Limb (tissue), 2 donors: ENCODE measurements around the gene MON1A.
A peak's percentile ranks its signal among the peaks of the same experiment; 100 is the strongest.
"Not testable (repeated sequence)": the region's sequence is repeated elsewhere in the genome, so short reads cannot be mapped to it uniquely, and the experiment has no call there.

Source experiments
- DNase-seq, 2 donors: peaks; one replicate each; pipeline ENCODE4 v3.0.0-alpha.2; 2016; ENCODE audit errors: extremely low spot score in 2 of 2

MON1A gene, protein sequence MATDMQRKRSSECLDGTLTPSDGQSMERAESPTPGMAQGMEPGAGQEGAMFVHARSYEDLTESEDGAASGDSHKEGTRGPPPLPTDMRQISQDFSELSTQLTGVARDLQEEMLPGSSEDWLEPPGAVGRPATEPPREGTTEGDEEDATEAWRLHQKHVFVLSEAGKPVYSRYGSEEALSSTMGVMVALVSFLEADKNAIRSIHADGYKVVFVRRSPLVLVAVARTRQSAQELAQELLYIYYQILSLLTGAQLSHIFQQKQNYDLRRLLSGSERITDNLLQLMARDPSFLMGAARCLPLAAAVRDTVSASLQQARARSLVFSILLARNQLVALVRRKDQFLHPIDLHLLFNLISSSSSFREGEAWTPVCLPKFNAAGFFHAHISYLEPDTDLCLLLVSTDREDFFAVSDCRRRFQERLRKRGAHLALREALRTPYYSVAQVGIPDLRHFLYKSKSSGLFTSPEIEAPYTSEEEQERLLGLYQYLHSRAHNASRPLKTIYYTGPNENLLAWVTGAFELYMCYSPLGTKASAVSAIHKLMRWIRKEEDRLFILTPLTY

GRCh38 chr3:49929291-49930167, at the start of gene MON1A:
TSS of gene MON1A (minus strand) at chr3:49929811. CDS start at chr3:49913346, 16,465 bp downstream.
- DNase-seq, result peak; percentile 79 to 95

- no peak for DNase-seq
These were observed 47.3 kb upstream of the MON1A start for GRCh38 chr3:49976942-49977341.

DNA sequence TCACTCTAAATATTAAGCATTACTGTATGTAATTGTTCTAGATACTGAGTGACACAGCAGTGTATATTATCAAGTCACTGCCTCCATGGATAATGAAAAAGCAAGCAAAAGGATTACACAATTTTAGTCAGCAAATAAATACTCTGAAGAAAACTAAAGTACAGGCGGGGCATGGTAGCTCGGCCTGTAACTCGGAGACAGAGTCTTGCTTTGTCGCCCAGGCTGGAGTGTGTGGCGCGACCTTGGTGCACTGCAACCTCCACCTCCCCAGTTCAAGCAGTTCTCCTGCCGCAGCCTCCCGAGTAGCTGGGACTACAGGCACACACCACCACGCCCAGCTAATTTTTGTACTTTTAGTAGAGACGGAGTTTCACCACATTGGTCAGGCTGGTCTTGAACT, 43.0 kb upstream of the MON1A start:
- DNase-seq, result no peak

DNA sequence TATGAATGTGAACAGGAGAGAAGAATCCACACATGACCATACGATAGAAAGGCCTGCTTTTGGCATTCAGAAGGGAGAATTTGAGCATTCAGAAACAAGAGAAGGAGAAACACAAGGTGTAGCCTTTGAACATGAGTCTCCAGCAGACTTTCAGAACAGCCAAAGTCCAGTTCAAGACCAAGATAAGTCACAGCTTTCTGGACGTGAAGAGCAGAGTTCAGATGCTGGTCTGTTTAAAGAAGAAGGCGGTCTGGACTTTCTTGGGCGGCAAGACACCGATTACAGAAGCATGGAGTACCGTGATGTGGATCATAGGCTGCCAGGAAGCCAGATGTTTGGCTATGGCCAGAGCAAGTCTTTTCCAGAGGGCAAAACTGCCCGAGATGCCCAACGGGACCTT, 38.7 kb upstream of the MON1A start:
- DNase-seq, result no peak

DNA sequence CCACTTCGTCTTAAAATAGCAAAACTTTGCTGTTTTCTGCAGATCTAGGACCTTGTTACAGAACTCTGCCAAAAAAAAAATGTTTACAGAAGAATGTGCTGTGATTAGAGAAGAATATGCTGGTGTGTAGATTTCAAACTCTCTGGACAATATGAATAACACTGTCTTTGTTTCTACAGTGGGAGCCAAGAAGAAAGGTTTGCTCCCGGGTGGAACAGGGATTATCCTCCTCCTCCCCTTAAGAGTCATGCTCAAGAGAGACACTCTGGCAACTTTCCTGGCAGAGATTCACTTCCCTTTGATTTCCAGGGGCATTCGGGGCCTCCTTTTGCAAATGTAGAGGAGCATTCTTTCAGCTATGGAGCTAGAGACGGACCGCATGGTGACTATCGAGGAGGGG, 37.7 kb upstream of the MON1A start:
- no peak for DNase-seq

GRCh38 chr3:49966233-49966942, 36.8 kb upstream of the MON1A start:
- DNase-seq, result no peak

DNA sequence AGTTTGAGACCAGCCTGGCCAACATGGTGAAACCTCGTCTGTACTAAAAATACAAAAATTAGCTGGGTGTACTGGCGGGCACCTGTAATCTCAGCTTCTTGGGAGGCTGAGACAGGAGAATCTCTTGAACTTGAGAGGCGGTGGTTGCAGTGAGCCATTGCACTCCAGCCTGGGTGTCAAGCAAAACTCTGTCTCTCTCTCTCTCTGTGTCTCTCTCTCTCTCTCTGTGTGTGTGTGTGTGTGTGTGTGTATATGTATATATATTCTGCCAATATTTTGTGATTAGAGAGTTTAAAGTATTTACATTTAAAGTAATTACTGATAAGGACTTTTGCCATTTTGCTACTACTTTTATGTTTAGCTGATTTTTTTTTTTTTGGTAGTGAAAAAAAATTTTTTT, 26.0 kb upstream of the MON1A start:
- DNase-seq, result no peak

DNA sequence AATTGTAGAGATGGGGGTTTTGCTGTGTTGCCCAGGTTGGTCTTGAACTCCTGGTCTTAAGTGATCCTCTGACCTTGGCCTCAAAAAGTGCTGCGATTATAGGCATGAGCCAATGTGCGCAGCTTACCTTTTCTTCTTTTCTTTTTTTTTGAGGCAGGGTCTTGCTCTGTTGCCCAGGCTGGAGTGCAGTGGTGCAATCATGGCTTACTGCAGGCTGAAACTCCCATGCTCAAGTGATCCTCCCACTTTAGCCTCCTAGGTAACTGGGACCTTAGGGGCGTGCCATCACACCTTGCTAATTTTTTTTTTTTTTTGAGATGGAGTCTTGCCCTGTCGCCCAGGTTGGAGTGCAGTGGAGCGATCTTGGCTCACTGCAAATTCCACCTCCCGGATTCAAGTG, 23.3 kb upstream of the MON1A start:
- DNase-seq, result no peak

DNA sequence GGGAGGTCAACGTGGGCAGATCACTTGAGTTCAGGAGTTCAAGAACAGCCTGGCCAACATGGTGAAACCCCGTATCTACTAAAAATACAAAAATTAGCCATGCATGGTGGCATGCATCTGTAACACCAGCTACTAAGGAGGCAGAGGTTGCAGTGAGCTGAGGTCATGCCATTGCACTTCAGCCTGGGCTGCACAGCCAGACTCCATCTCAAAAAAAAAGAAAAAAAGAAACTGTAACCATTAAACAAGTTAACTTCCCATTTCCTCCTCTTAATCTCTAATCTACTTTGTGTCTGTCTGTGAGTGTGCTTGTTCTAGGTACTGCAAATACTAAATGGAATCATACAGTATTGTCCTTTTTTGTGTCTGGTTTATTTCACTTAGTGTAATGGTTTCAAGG, 13.0 kb upstream of the MON1A start:
- DNase-seq, result no peak

DNA sequence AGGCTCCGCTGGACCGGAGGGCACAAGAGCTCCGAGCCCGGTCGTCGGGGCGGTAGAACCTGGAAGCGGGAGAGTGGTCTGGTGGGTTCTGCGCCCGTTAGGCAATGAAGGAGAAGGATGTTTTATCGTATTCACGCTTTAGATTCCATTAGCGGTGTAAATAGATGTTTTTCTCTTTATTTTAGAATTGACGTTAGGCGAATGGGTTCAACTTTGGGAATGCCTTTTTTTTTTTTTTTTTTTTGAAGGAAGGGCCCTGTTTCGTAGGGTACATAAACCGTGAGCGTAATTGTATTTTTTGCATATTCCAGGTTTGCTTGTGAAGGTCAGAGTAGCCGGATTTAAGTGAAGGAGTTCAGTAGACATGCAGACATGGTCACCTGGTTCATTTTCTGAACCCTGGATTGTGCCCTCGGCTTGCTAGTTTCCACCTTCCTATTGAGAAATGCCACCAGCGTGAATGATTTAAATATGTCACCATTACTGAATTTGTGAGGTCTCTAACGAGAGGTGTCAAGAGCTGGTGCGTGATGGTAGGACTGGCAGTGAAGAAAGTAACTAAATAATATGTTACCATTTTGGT, 11.1 kb upstream of the MON1A start:
- DNase-seq, result no peak

GRCh38 chr3:49939858-49940666, 10.5 kb upstream of the MON1A start, which contains the start of gene RBM6:
TSS of gene RBM6 (plus strand) at chr3:49940150. CDS start at chr3:49962642, 22,492 bp downstream.
- peak; percentile 95 to 99 for DNase-seq

- DNase-seq, result no peak
These were observed 7.5 kb upstream of the MON1A start for GRCh38 chr3:49937090-49937489.

GRCh38 chr3:49932281-49932680, 2.7 kb upstream of the MON1A start:
- DNase-seq, result not testable (repeated sequence)

- DNase-seq, result no peak
These were observed 1.3 kb upstream of the MON1A start for GRCh38 chr3:49930922-49931321.

DNA sequence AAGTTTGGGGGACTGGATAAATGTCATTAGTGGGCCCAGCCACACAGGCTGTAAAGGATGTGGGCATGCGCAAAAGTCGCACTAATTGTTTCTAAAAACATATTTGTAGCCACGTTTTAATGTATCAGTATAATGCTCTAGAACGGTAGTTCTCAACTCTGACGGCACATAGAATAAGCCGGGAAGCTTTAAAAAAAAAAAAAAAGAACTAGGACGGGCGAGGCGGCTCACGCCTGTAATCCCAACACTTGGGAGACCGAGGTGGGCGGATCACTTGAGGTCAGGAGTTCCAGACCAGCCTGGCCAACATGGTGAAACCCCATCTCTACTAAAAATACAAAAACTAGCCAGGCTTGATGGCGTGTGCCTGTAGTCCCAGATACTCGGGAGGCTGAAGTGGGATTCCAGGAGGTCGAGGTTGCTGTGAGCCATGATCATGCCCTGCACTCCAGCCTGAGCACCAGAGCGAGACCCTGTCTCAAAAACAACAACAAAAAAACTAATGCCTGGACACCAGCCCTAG, 618 bp upstream of the MON1A start:
- no peak for DNase-seq

DNA sequence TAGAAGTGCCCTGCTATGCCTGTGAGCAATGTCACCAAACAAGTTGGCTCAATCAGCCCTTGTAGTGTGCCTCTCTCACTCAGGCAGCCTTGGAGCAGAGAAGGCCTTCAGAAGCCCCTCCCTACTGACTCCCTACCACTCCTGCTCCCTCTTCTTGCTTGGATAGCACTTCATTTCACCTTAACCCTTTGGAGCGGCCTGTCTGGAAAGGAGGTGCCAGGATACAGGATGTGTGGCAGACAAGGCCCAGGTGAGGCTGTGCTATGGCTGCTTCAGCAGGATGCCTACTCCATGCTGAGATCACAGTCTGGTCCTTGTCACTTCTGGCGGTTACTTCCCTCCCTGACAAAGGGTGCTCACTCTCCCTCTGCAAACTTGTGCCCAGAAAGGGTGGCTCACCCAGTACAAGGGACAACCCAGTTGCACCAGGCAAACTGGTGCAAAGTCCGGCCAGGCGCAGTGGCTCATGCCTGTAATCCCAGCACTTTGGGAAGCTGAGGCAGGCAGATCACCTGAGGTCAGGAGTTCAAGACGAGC, 1.1 kb downstream of the MON1A start:
- DNase-seq, result no peak

DNA sequence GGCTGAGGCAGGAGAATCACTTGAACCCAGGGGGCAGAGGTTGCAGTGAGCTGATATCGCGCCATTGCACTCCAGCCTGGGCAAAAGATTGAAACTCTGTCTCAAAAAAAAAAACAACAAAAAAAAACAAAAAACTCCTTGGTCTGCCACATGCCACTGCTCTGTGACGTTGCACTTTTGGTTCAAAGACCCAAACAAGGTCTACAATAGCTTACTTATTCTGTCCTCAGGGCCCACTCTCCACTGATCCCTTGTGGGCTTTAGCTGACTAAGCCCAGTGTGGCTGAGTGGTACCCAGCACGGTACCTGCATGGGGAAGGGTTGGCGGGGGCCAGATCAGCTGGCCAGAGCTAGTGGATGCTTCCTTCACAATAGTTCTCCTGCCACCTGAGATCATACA, 1.8 kb downstream of the MON1A start:
- no peak for DNase-seq

GRCh38 chr3:49926117-49926728, 3.4 kb downstream of the MON1A start:
- no peak for DNase-seq

DNA sequence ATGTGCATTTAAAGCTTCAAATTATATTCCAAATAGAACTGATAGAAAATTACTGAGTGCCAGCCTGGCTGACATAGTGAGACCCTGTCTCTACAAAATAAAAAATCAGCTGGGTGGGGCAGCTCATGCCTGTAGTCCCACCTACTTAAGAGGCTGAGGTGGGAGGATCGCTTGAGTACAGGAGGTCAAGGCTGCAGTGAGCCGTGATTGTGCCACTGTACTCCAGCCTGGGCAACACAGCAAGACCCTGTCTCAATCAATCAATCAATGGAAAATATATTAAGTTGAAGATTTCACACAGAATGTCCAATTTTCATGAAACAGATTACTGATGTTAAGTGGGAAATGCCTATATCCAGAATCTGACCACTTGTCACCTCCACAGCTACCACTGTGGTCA, 4.1 kb downstream of the MON1A start:
- no peak for DNase-seq
